ENCODE measurements around the gene PPP1R1A.

DNA sequence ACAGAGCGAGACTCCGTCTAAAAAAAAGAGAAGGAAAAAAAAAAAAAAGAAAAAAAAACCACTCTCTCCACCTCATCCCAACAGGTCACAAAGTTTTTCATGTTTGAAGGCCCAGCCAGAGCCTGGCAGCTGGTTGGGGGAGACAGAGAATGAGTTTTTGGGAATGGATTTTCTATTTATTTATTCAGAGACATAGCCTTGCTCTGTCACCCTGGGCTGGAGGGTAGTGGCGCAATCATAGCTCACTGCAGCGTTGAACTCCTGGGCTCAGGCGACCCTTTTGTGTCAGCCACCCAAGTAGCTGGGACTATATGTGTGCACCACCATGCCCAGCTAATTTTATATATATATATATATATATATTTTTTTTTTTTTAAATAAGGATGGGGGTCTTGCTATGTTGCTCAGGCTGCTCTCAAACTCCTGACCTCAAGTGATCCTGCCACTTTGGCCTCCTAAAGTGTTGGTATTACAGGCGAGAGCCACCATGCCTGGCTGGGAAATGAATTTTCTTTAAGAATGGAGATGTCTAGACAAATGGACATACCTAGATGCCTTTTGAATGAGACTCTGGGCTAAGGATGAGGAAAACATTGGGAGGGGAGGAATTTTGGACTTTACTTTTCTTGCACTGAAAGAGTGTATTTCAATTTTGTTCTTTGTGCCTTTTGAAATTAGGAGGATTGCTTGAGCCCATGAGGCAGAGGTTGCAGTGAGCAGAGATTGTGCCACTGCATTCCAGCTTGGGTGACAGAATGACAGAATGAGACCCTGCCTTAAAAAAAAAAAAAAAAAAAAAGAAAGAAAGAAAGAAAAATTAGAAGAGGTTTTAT is 16.9 kb upstream of the PPP1R1A start:
- no peak for TF ChIP-seq POLR2A (IDR thresholded peaks at IDR 0.05; ENCODE audit: low read depth, low read length)
- no peak for TF ChIP-seq TAF1 (IDR thresholded peaks at IDR 0.05; ENCODE audit: borderline replicate concordance, low read depth, low read length)
